Glomerular visceral epithelial cell (primary cell): ENCODE data around the gene SELL.
"Not testable (repeated sequence)": the region's sequence is repeated elsewhere in the genome, so short reads cannot be mapped to it uniquely, and the experiment has no call there.

ENCODE experiments used
- DNase-seq: peaks from one replicate; pipeline ENCODE4 v3.0.0-alpha.2; 2016; ENCODE audit errors: extremely low spot score

The SELL gene

GRCh38 chr1:169667699-169668596 lies 43.5 kb downstream of the SELL start:
- not testable (repeated sequence) for DNase-seq

GRCh38 chr1:169667227-169667639 lies 44.2 kb downstream of the SELL start:
- not testable (repeated sequence) for DNase-seq

DNA sequence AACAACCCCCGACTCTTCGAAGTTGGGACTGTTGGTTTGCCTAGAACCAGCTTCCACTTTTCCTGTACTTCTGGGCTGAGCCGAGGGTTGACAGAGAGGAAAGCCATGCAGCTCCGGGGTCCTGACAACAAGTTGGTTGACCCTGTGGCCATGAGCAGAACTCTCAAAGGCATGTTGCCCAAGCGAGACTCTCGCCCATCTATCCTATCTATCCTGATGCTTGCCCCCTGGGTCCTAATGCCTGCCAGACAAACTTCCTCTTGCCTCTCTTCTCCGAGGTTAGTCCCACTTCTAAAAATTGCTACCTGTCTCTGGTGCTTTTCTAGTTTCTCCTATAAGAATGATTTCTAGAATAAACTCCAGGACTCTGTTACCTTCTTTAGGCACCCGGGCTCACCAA lies 48.7 kb downstream of the SELL start:
- not testable (repeated sequence) for DNase-seq

DNA sequence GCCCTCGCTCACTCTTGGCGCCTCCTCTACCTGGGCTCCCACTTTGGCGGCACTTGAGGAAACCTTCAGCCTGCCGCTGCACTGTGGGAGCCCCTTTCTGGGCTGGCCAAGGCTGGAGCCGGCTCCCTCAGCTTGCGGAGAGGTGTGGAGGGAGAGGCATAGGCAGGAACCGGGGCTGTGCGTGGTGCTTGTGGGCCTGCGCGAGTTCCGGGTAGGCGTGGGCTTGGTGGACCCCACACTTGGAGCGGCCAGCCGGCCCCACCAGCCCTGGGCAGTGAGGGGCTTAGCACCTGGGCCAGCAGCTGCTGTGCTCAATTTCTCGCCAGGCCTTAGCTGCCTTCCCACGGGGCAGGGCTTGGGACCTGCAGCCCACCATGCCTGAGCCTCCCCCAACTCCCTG lies 50.4 kb downstream of the SELL start:
- not testable (repeated sequence) for DNase-seq

GRCh38 chr1:169658777-169659176 lies 52.6 kb downstream of the SELL start:
- DNase-seq = not testable (repeated sequence)

DNA sequence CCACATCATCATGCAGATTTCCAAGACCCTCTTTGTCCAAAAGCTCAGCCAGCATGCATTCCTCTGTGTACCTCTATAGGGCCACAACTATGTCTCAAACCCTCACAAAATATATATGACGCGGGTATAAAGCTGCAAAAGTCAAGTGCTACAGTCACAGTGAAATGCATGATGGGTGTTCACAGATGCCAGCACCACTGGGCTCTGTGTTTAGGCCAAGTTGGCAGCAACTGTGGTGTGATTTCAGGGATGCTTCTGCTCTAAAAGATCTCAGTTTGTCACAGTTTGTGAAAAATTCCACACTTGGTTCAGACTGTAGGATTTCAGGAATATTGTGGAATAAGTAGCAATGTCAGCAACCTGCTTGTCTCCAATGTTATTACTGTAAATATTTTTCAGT lies 57.5 kb downstream of the SELL start:
- no peak for DNase-seq

DNA sequence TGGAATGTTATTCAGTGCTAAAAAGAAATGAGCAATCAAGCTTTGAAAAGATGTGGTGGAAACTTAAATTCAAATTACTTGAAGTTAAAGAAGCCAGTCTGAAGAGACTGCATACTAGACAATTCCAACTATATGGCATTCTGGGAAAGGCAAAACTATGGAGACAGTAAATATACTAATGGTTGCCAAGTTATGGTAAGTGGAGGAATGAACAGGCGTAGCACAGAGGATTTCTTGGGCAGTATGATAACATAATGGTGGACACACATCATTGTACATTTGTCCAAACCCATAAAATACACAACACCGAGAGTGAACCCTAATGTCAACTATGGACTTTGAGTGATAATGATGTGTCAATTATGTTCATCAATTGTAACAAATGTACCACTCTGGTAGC lies 60.4 kb downstream of the SELL start:
- no peak for DNase-seq

DNA sequence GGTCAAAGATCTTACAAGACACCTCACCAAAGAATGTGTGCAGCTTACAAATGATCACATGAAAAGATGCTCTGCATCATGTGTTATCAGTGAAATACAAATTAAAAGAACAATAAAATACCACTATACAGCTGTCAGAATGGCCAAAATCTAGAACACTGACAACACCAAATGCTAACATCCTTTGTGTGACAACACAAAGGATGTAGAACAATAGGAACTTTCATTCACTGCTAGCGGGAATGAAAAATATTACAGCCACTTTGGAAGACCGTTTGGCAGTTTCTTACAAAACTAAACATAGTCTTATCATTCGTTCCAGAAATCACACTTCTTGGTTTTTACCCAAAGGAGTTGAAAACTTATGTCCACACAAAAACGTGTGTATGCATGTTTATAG lies 60.9 kb downstream of the SELL start:
- no peak for DNase-seq

DNA sequence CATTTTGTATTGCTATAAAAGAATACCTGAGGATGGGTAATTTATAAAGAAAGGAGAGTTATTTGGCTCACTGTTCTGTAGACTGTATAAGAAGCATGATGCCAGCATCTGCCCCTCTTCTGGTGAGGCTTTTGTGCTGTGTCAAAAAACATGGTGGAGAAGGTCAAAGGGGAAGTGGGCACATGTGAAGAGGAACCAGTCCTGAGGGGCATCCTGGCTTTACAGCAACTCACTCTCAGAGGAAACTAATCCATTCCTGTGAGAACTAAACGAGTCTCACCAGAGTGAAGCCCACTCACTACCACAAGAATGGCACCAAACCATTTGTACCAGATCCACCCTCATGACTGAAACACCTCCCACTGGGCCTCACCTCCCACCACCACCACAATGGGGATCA lies 62.7 kb downstream of the SELL start:
- DNase-seq = no peak

- DNase-seq = no peak
Measured at GRCh38 chr1:169648187-169648586, 63.2 kb downstream of the SELL start.

DNA sequence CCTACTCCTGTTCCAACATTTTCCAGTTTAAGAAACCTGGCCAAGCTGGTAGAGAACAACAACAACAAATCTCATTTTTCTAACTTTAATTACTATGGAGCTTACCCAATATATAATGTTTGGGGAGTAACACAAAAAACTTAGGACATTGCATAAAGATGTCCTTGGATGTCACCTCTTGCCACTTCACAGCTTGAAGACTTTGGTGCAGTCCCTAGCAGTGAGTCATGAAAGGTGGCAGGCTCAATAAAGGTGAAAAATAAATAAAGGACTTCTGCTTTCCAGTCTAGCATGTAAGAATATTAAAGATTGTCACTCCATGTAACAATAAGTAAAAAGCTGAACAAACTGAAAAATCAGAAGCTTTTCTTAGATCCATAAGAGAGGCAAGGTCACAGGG lies 63.9 kb downstream of the SELL start:
- no peak for DNase-seq

GRCh38 chr1:169644297-169644696 lies 67.1 kb downstream of the SELL start:
- no peak for DNase-seq
